ENCODE measurements around the gene TYW1B.

DNA sequence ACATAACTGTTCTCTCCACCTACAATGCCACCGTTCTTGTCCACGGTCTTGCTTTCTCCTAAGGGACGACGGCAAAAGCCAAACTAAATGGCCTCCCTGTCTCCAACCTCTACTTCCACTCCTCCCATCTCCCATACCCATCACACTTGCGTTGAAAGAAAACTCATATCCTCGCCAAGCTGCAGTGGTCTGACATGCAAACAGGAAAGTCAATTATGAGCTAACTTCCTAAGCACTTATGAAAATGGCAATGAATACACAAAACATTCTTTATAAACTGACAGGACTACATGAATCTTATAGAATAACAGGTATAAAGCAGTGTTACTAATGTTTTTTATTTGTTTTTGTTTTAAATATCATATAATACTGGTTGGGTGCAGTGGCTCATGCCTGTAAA is 46.4 kb downstream of the TYW1B start:
- TF ChIP-seq, protein P1, sequence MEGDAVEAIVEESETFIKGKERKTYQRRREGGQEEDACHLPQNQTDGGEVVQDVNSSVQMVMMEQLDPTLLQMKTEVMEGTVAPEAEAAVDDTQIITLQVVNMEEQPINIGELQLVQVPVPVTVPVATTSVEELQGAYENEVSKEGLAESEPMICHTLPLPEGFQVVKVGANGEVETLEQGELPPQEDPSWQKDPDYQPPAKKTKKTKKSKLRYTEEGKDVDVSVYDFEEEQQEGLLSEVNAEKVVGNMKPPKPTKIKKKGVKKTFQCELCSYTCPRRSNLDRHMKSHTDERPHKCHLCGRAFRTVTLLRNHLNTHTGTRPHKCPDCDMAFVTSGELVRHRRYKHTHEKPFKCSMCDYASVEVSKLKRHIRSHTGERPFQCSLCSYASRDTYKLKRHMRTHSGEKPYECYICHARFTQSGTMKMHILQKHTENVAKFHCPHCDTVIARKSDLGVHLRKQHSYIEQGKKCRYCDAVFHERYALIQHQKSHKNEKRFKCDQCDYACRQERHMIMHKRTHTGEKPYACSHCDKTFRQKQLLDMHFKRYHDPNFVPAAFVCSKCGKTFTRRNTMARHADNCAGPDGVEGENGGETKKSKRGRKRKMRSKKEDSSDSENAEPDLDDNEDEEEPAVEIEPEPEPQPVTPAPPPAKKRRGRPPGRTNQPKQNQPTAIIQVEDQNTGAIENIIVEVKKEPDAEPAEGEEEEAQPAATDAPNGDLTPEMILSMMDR (conservative IDR thresholded peaks at IDR 0.05 in 1 of 2, IDR thresholded peaks at IDR 0.05 in 1 of 2; ENCODE audit: low read depth in 1 of 2, low read length in 2 of 2) = no peak
- no peak for TF ChIP-seq EZH2 (IDR thresholded peaks at IDR 0.05; ENCODE audit: low read length, missing control alignments)

Measured in fibroblast of lung (primary cell).